Left lung (tissue), 10 donors: ENCODE measurements around the gene ABLIM2. TPM values are rescaled to one million over a fixed set of nuclear protein-coding genes. Genes with fewer than 3 reads are reported as not detected.

Source experiments
- ATAC-seq: fragments of 200-7000 bp; cut with Tn5 transposase; one replicate; pipeline ENCODE4 v1.9.1; 2020; ENCODE audit warnings: moderate library complexity
- DNase-seq, 4 donors: peaks; one replicate each; pipeline ENCODE4 v3.0.0-alpha.2; 2013 to 2020
- H3K27ac ChIP-seq, 2 donors: fragments of 200-600 bp; sonication (generic) in 1 of 2; one replicate each; pipeline versions ENCODE4 v1.5.0 to v1.8.0; 2020 to 2021
- H3K27me3 ChIP-seq, 2 donors: fragments of 200-600 bp; sonication (generic) in 1 of 2; one replicate each; pipeline versions ENCODE4 v1.5.0 to v1.8.0; 2020 to 2021
- H3K36me3 ChIP-seq, 2 donors: fragments of 200-600 bp; sonication (generic) in 1 of 2; one replicate each; pipeline versions ENCODE4 v1.5.0 to v1.8.0; 2020 to 2021
- H3K4me1 ChIP-seq, 2 donors: fragments of 200-600 bp; one replicate each; pipeline ENCODE4 v1.8.0; 2021
- H3K4me3 ChIP-seq, 2 donors: fragments of 200-600 bp; sonication (generic) in 1 of 2; one replicate each; pipeline versions ENCODE4 v1.5.0 to v1.8.0; 2020 to 2021; ENCODE audit warnings: mild to moderate bottlenecking in 1 of 2
- H3K9me3 ChIP-seq, 2 donors: fragments of 200-600 bp; sonication (generic) in 1 of 2; one replicate each; pipeline versions ENCODE4 v1.5.0 to v1.8.0; 2020 to 2021
- intact Hi-C, 2 donors: fragments of 100-400 bp; cut with DNase I; formaldehyde crosslinking; loops; one replicate each; pipeline versions ENCODE4 v1.11.2 to v1.14.2; 2022
- polyA plus RNA-seq, 6 donors: library from polyadenylated mRNA; unstranded; fragments of 120-200 nt; gene quantifications; one replicate each; pipeline ENCODE4 v1.2.1, GENCODE V29; 2013; ENCODE audit not compliant: insufficient read length in 6 of 6
- total RNA-seq, 2 donors: library from RNA; stranded (reverse); fragmentation: NEBNext Ultra II Directional; extraction: Animal tissue kit (Norgen Biotek cat#: 25700); gene quantifications; one replicate each; pipeline ENCODE4 v1.2.1, GENCODE V29; 2021
- TF ChIP-seq, protein P1 (sequence below), 2 donors: fragments of 200-600 bp; sonication (generic) in 1 of 2; IDR thresholded peaks; one replicate each; pipeline versions ENCODE4 v1.5.0 to v1.8.0; 2021; ENCODE audit warnings: antibody characterized with exemption in 2 of 2
- donor health status: DM: no; HTN: yes; CAD: no.
- donor health status: DM: no; HTN: no; CAD: no.

The ABLIM2 gene
- total and polyA plus RNA-seq, 8 donors = 5.7 to 10.2 (median 7.0) TPM

- TF ChIP-seq, protein P1, sequence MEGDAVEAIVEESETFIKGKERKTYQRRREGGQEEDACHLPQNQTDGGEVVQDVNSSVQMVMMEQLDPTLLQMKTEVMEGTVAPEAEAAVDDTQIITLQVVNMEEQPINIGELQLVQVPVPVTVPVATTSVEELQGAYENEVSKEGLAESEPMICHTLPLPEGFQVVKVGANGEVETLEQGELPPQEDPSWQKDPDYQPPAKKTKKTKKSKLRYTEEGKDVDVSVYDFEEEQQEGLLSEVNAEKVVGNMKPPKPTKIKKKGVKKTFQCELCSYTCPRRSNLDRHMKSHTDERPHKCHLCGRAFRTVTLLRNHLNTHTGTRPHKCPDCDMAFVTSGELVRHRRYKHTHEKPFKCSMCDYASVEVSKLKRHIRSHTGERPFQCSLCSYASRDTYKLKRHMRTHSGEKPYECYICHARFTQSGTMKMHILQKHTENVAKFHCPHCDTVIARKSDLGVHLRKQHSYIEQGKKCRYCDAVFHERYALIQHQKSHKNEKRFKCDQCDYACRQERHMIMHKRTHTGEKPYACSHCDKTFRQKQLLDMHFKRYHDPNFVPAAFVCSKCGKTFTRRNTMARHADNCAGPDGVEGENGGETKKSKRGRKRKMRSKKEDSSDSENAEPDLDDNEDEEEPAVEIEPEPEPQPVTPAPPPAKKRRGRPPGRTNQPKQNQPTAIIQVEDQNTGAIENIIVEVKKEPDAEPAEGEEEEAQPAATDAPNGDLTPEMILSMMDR (IDR thresholded peaks at IDR 0.05) = no peak
- Histone ChIP-seq H3K4me3 (no peak overlapping the region), H3K4me1 (peaks cover 0 to 10% of the 10 kb centered on the region in 2 donors), H3K27me3 (no peaks in the 10 kb centered on the region), H3K27ac (no peak overlapping the region), H3K36me3 (no peaks in the 10 kb centered on the region), H3K9me3 (no peaks in the 10 kb centered on the region)
- no peak for ATAC-seq
- no peak for DNase-seq
- intact Hi-C loops = no loop called here
Observed at GRCh38 chr4:7978907-7979651, 179.5 kb downstream of the ABLIM2 start.

DNA sequence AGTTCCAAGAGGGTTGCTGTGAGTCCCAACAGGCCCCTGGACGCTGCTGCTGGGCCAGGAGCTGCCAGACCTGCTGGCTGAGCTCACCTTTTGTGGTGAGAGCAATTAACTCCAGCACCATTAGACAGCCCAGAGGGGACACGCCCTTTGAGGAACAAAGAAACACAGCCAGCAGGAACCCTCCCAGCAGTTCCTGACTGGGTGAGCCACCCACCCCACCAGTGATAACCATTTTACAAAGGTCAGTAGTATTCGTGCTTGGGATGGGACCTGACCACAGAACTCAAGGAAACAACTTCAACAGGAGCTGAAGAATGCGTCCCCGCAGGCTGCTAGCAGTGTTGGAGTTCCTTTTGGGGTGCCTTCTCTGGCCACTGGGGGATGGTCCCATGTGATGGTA lies 180.1 kb downstream of the ABLIM2 start:
- ATAC-seq = peak; percentile 81
- no peaks in the 10 kb centered on the region for H3K27me3 ChIP-seq
- H3K9me3 ChIP-seq = no peaks in the 10 kb centered on the region
- peak in 2 of 4 donors; percentile 60 to 63 for DNase-seq
- H3K27ac ChIP-seq = peak overlapping the region in 1 of 2 donors; percentile 15
- H3K4me1 ChIP-seq = peaks cover 0 to 10% of the 10 kb centered on the region in 2 donors
- H3K36me3 ChIP-seq = no peaks in the 10 kb centered on the region
- intact Hi-C loops = no loop called here
- TF ChIP-seq, protein P1 (IDR thresholded peaks at IDR 0.05) = no peak
- H3K4me3 ChIP-seq = no peak overlapping the region

DNA sequence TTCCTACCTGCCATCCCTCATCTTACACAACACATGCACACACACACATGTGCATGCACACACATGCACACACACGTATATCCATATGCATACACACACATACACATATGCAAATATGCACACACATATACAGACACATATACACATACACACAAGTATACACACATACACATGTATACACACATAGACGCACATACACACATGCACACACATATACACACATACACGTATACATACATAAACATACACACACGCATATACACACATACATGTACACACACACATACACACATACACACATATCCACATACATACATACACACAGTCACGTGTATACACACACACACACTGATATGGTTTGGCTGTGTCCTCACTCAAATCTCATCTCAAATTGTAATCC lies 182.0 kb downstream of the ABLIM2 start:
- intact Hi-C loops = no loop called here
- H3K9me3 ChIP-seq = no peaks in the 10 kb centered on the region
- no peaks in the 10 kb centered on the region for H3K27me3 ChIP-seq
- no peak overlapping the region for H3K27ac ChIP-seq
- TF ChIP-seq, protein P1 (IDR thresholded peaks at IDR 0.05) = no peak
- ATAC-seq (no peak), DNase-seq (no peak)
- H3K4me1 ChIP-seq = peaks cover 0 to 10% of the 10 kb centered on the region in 2 donors
- H3K4me3 ChIP-seq = no peak overlapping the region
- no peaks in the 10 kb centered on the region for H3K36me3 ChIP-seq

GRCh38 chr4:7976025-7976424 lies 182.6 kb downstream of the ABLIM2 start:
- Histone ChIP-seq H3K4me3 (no peak overlapping the region), H3K9me3 (no peaks in the 10 kb centered on the region), H3K27ac (no peak overlapping the region), H3K4me1 (peaks cover 5 to 10% of the 10 kb centered on the region in 2 donors), H3K27me3 (no peaks in the 10 kb centered on the region), H3K36me3 (no peaks in the 10 kb centered on the region)
- intact Hi-C loops = no loop called here
- DNase-seq (no peak), ATAC-seq (no peak)
- TF ChIP-seq, protein P1 (IDR thresholded peaks at IDR 0.05) = no peak

- Histone ChIP-seq H3K4me3 (no peak overlapping the region), H3K4me1 (peaks cover 17 to 18% of the 10 kb centered on the region in 2 donors), H3K27me3 (no peaks in the 10 kb centered on the region), H3K27ac (no peak overlapping the region), H3K9me3 (no peaks in the 10 kb centered on the region), H3K36me3 (no peaks in the 10 kb centered on the region)
- TF ChIP-seq, protein P1 (IDR thresholded peaks at IDR 0.05) = no peak
- intact Hi-C loops = no loop called here
- DNase-seq (no peak), ATAC-seq (no peak)
Observed at GRCh38 chr4:7974425-7974824, 184.2 kb downstream of the ABLIM2 start.
